H1 (cell line): ENCODE results near the gene HAS3. TPM values are rescaled to one million over a fixed set of nuclear protein-coding genes. Genes with fewer than 3 reads are reported as not detected.

Experiments
- CTCF ChIA-PET: fragments of 300-600 bp; sonication (Branson Sonifier 250); formaldehyde crosslinking; loops from one replicate; lab custom pipeline; 2021; ENCODE audit not compliant: partially characterized antibody; lab: Charles Lee
- POLR2A ChIA-PET: fragments of 300-600 bp; sonication (Branson Sonifier 250); formaldehyde crosslinking; loops from one replicate; lab custom pipeline; 2021; ENCODE audit warnings: inconsistent platforms; ENCODE audit not compliant: partially characterized antibody; lab: Charles Lee
- DNase-seq, 2 experiments: peaks; one replicate each; pipeline versions ENCODE4 v3.0.0 to v3.0.0-alpha.2; 2010 to 2022; ENCODE audit warnings: low spot score in 2 of 2, low read depth in 1 of 2, mixed read lengths in 1 of 2
- FAIRE-seq: peaks from 2 replicates; lab custom pipeline; 2011; peaks lifted over from hg19 to GRCh38; lab: Jason Lieb, UNC
- H2AFZ ChIP-seq: 2 replicates; pipeline ENCODE4 v1.8.1; 2012; ENCODE audit warnings: low read length, inconsistent platforms
- H2AK5ac ChIP-seq: 2 replicates; pipeline ENCODE4 v1.6.1; 2013; ENCODE audit warnings: low read depth, low read length
- H2BK120ac ChIP-seq: replicated peaks from 2 replicates; pipeline ENCODE3; 2013; ENCODE audit warnings: low read depth, low read length, inconsistent platforms
- H2BK12ac ChIP-seq: 2 replicates; pipeline ENCODE4 v1.6.1; 2013; ENCODE audit warnings: low read depth, low read length
- H2BK15ac ChIP-seq: 2 replicates; pipeline ENCODE4 v1.6.1; 2013; ENCODE audit warnings: low read length
- H2BK20ac ChIP-seq: 2 replicates; pipeline ENCODE4 v1.6.1; 2013; ENCODE audit warnings: low read length
- H2BK5ac ChIP-seq: 2 replicates; pipeline ENCODE4 v1.6.1; 2013; ENCODE audit warnings: low read depth, low read length
- H3K14ac ChIP-seq: 2 replicates; pipeline ENCODE4 v1.6.1; 2013; ENCODE audit warnings: inconsistent platforms; ENCODE audit not compliant: insufficient read length
- H3K18ac ChIP-seq: 2 replicates; pipeline ENCODE4 v1.6.1; 2013; ENCODE audit warnings: low read length; ENCODE audit errors: extremely low read depth
- H3K23ac ChIP-seq: 2 replicates; pipeline ENCODE4 v1.6.1; 2013; ENCODE audit warnings: inconsistent platforms; ENCODE audit not compliant: insufficient read length
- H3K23me2 ChIP-seq: 2 replicates; pipeline ENCODE4 v1.6.1; 2013; ENCODE audit warnings: low read depth, low read length
- H3K27ac ChIP-seq: 2 replicates; pipeline ENCODE4 v1.6.1; 2011; ENCODE audit warnings: low read depth, low read length, inconsistent platforms
- H3K27me3 ChIP-seq, 4 experiments: replicated peaks in 1 of 4; 1 replicate in 1 of 4; 2 replicates in 3 of 4; pipeline versions ENCODE4 v1.6.1 to v1.8.1; 2011 to 2013; ENCODE audit warnings: low read length in 3 of 4, mild to moderate bottlenecking in 3 of 4, inconsistent platforms in 2 of 4, mixed read lengths in 2 of 4, moderate library complexity in 1 of 4; ENCODE audit not compliant: control insufficient read depth in 3 of 4, insufficient read depth in 3 of 4; ENCODE audit errors: extremely low read depth in 1 of 4
- H3K36me3 ChIP-seq, 4 experiments: 2 replicates each; pipeline versions ENCODE4 v1.6.1 to v1.8.1; 2011 to 2013; ENCODE audit warnings: mild to moderate bottlenecking in 4 of 4, low read length in 3 of 4, moderate library complexity in 2 of 4, control low read depth in 1 of 4, inconsistent platforms in 1 of 4; ENCODE audit not compliant: insufficient read depth in 4 of 4, control insufficient read depth in 2 of 4
- H3K4ac ChIP-seq: replicated peaks from 2 replicates; pipeline ENCODE3; 2013; ENCODE audit warnings: low read length, low read depth, mixed read lengths, inconsistent platforms; ENCODE audit not compliant: insufficient read length
- H3K4me1 ChIP-seq, 4 experiments: replicated peaks in 1 of 4; 1 replicate in 1 of 4; 2 replicates in 3 of 4; pipeline versions ENCODE4 v1.6.1 to v1.8.1; 2011 to 2013; ENCODE audit warnings: low read length in 3 of 4, inconsistent platforms in 2 of 4, mixed read lengths in 1 of 4; ENCODE audit not compliant: insufficient read depth in 4 of 4, control insufficient read depth in 3 of 4
- H3K4me2 ChIP-seq, 2 experiments: 2 replicates each; pipeline versions ENCODE4 v1.6.1 to v1.8.1; 2011 to 2013; ENCODE audit warnings: low read depth in 2 of 2, low read length in 2 of 2, control low read depth in 1 of 2, inconsistent platforms in 1 of 2, mild to moderate bottlenecking in 1 of 2; ENCODE audit not compliant: insufficient read depth in 1 of 2
- H3K4me3 ChIP-seq, 4 experiments: fragments of 200-600, 300-600 bp in 1 of 4; sonication (generic), shearing (Covaris generic), sonication (Bioruptor Twin) in 1 of 4; 2 replicates each; pipeline versions ENCODE4 v1.5.1 to v1.8.1; 2011 to 2016; ENCODE audit warnings: low read length in 4 of 4, low read depth in 3 of 4, control low read depth in 2 of 4, inconsistent platforms in 2 of 4, mild to moderate bottlenecking in 2 of 4, mixed read lengths in 1 of 4, moderate library complexity in 1 of 4; ENCODE audit not compliant: insufficient read depth in 2 of 4; ENCODE audit errors: extremely low read depth in 1 of 4
- H3K56ac ChIP-seq: replicated peaks from 2 replicates; pipeline ENCODE3; 2013; ENCODE audit warnings: low read depth, mild to moderate bottlenecking, mixed read lengths, low read length, inconsistent platforms; ENCODE audit not compliant: insufficient read length
- H3K79me1 ChIP-seq: 2 replicates; pipeline ENCODE4 v1.6.1; 2013; ENCODE audit warnings: low read depth, low read length, control low read depth
- H3K79me2 ChIP-seq, 2 experiments: 2 replicates each; pipeline versions ENCODE4 v1.6.1 to v1.8.1; 2012 to 2013; ENCODE audit warnings: low read length in 2 of 2, mild to moderate bottlenecking in 2 of 2, inconsistent platforms in 1 of 2; ENCODE audit not compliant: insufficient read depth in 2 of 2, control insufficient read depth in 1 of 2
- H3K9ac ChIP-seq, 4 experiments: replicated peaks in 1 of 4; 1 replicate in 1 of 4; 2 replicates in 3 of 4; pipeline versions ENCODE4 v1.6.1 to v1.8.1; 2011 to 2013; ENCODE audit warnings: low read depth in 3 of 4, low read length in 3 of 4, control low read depth in 2 of 4, mild to moderate bottlenecking in 2 of 4, moderate library complexity in 2 of 4, inconsistent platforms in 1 of 4; ENCODE audit errors: extremely low read depth in 1 of 4
- H3K9me3 ChIP-seq, 2 experiments: 2 replicates each; pipeline versions ENCODE4 v1.6.1 to v1.8.1; 2012 to 2013; ENCODE audit warnings: mild to moderate bottlenecking in 2 of 2, moderate library complexity in 2 of 2, control low read depth in 1 of 2, inconsistent platforms in 1 of 2, low read depth in 1 of 2, low read length in 1 of 2, mixed read lengths in 1 of 2; ENCODE audit not compliant: insufficient read depth in 2 of 2
- H4K20me1 ChIP-seq, 2 experiments: replicated peaks in 1 of 2; 2 replicates each; pipeline versions ENCODE3 to v1.8.1; 2011 to 2013; ENCODE audit warnings: inconsistent platforms in 2 of 2, low read length in 2 of 2, mild to moderate bottlenecking in 1 of 2; ENCODE audit not compliant: insufficient read depth in 2 of 2, control insufficient read depth in 1 of 2
- H4K5ac ChIP-seq: 2 replicates; pipeline ENCODE4 v1.6.1; 2013; ENCODE audit warnings: low read length, low read depth, mixed read lengths, inconsistent platforms; ENCODE audit not compliant: insufficient read length
- H4K8ac ChIP-seq: 2 replicates; pipeline ENCODE4 v1.8.0; 2013; ENCODE audit warnings: mild to moderate bottlenecking, moderate library complexity, low read length, inconsistent platforms; ENCODE audit not compliant: insufficient read depth; ENCODE audit errors: extremely low read depth
- H4K91ac ChIP-seq: replicated peaks from 2 replicates; pipeline ENCODE3; 2013; ENCODE audit warnings: low read length, mixed read lengths, inconsistent platforms; ENCODE audit not compliant: insufficient read length
- BRCA1 ChIP-seq: IDR thresholded peaks from 2 replicates; pipeline ENCODE4 v1.6.1; 2012; ENCODE audit warnings: low read depth, low read length, improper control_type of control experiment
- HDAC2 ChIP-seq, 2 experiments: fragments of 300-600 bp in 1 of 2; sonication (generic) in 1 of 2; IDR thresholded peaks; 2 replicates each; pipeline ENCODE4 v1.6.1; 2011 to 2012; ENCODE audit warnings: low read depth in 2 of 2, low read length in 2 of 2, mild to moderate bottlenecking in 2 of 2, moderate library complexity in 2 of 2, borderline replicate concordance in 1 of 2, inconsistent platforms in 1 of 2
- MAX ChIP-seq: IDR thresholded peaks from 2 replicates; pipeline ENCODE4 v1.6.1; 2012; ENCODE audit warnings: inconsistent platforms
- WGBS, 2 experiments: shearing (Covaris generic) in 1 of 2; methylation state at CpG; one replicate each; pipeline versions ENCODE4 v1.1.6 to v1.1.7; 2013 to 2015; ENCODE audit warnings: low lambda C conversion rate in 2 of 2, mixed read lengths in 2 of 2, inconsistent platforms in 1 of 2, low coverage in 1 of 2, missing lambda C conversion rate in 1 of 2; ENCODE audit not compliant: insufficient replicate concordance in 2 of 2, insufficient coverage in 1 of 2, insufficient read length in 1 of 2; ENCODE audit errors: extremely low coverage in 1 of 2, missing lambda C conversion rate in 1 of 2; 5-methylcytosine and 5-hydroxymethylcytosine counted together
- polyA plus RNA-seq, 7 experiments: library from polyadenylated mRNA; depleted of rRNA in 3 of 7; stranded (reverse) in 5 of 7; unstranded in 2 of 7; fragments of >200 nt in 5 of 7; fragments of 200-250 nt in 2 of 7; gene quantifications; 1 replicate in 5 of 7; 2 replicates in 1 of 7; 4 replicates in 1 of 7; pipeline versions ENCODE4 v1.2.1 to v1.2.3, GENCODE V29; 2011 to 2013; ENCODE audit warnings: missing spikeins in 2 of 7, mixed read lengths in 2 of 7
- total RNA-seq: library from RNA; stranded (reverse); fragmentation: NEBNext Ultra II Directional; extraction: Animal tissue kit (Norgen Biotek cat#: 25700); gene quantifications from 2 replicates; pipeline ENCODE4 v1.2.1, GENCODE V29; 2021

The HAS3 gene
- total and polyA plus RNA-seq, 2 of the 8 experiments (the other 6 are each of a cell fraction or from before 2014, with no cell fraction given), result 32.1 to 69.6 TPM

GRCh38 chr16:69077251-69077650, 28.2 kb upstream of the HAS3 start:
- Histone ChIP-seq H3K9me3 (no peaks in the 10 kb centered on the region), H3K14ac (no peak overlapping the region), H2BK120ac (peak overlapping the region; percentile 98), H2BK15ac (no peak overlapping the region), H2BK20ac (peak overlapping the region; percentile 2; the same call in 1 of the 2 replicates), H3K36me3 (no peaks in the 10 kb centered on the region), H3K18ac (peak overlapping the region; percentile 33; the same call in 1 of the 2 replicates), H4K20me1 (no peaks in the 10 kb centered on the region), H2BK5ac (peak overlapping the region; percentile 89; the same call in 1 of the 2 replicates), H2AK5ac (no peak overlapping the region), H3K4me2 (peak overlapping the region in 1 of 2 experiments; percentile 51; a peak in 1 of 4 replicates)
- CTCF ChIA-PET, result interaction anchor here (0.7 to 1.4 kb wide), 4 partner anchors 28 to 661 kb away, joined by 3 to 5 read pairs (median 3); partner anchors contain the start of gene HAS3
- DNase-seq, result no peak
- 90% methylated on average over 4 of the region's 4 CpGs; no CpG with 5 or more reads in 1 of the 2 experiments for WGBS, 2 experiments
- TF ChIP-seq BRCA1 (no peak), MAX (no peak), HDAC2 (IDR thresholded peaks at IDR 0.05; ENCODE audit: borderline replicate concordance in 1 of 2, low read depth in 2 of 2, low read length in 2 of 2) (no peak)
- TF ChIP-seq, all 59 proteins: peak for 0
- Histone ChIP-seq H4K91ac (peak overlapping the region; percentile 81), H3K4me3 (no peak overlapping the region), H3K23me2 (no peaks in the 10 kb centered on the region), H3K79me1 (no peaks in the 10 kb centered on the region), H3K9ac (no peak overlapping the region), H3K4me1 (peaks cover 6 to 27% (median 23%) of the 10 kb centered on the region in 4 experiments), H2BK12ac (no peak overlapping the region), H3K79me2 (no peaks in the 10 kb centered on the region), H3K56ac (peak overlapping the region; percentile 9), H3K4ac (peak overlapping the region; percentile 24), H3K27ac (peak overlapping the region; percentile 8; the same call in 1 of the 2 replicates), H2AFZ (no peak overlapping the region), H4K5ac (no peak overlapping the region), H4K8ac (no peak overlapping the region), H3K27me3 (no peaks in the 10 kb centered on the region), H3K23ac (no peak overlapping the region)
- POLR2A ChIA-PET, result interaction anchor here (1.7 to 2.1 kb wide), 2 partner anchors 28 to 31 kb away, joined by 8 to 11 read pairs; partner anchors contain the start of gene HAS3
- no peak for FAIRE-seq
